Stomach smooth muscle (tissue), 2 donors: ENCODE results near the gene PRAC1.
A peak's percentile ranks its signal among the peaks of the same experiment; 100 is the strongest.

Experiments used
- H3K27ac ChIP-seq: one replicate; pipeline ENCODE4 v1.7.0; 2013; ENCODE audit warnings: mild to moderate bottlenecking, low read length, inconsistent platforms
- H3K27me3 ChIP-seq, 2 donors: one replicate each; pipeline ENCODE4 v1.7.0; 2013; ENCODE audit warnings: low read length in 2 of 2; ENCODE audit not compliant: insufficient read depth in 2 of 2, control insufficient read depth in 1 of 2
- H3K36me3 ChIP-seq, 2 donors: one replicate each; pipeline ENCODE4 v1.7.0; 2013; ENCODE audit warnings: low read length in 2 of 2; ENCODE audit not compliant: control insufficient read depth in 2 of 2, insufficient read depth in 2 of 2
- H3K4me1 ChIP-seq: one replicate; pipeline ENCODE4 v1.7.0; 2013; ENCODE audit warnings: low read length; ENCODE audit not compliant: control insufficient read depth, insufficient read depth
- H3K4me3 ChIP-seq, 2 donors: one replicate each; pipeline ENCODE4 v1.7.0; 2013; ENCODE audit warnings: low read length in 2 of 2
- H3K9ac ChIP-seq, 2 donors: one replicate each; pipeline ENCODE4 v1.7.0; 2013; ENCODE audit warnings: low read length in 2 of 2, mild to moderate bottlenecking in 1 of 2
- H3K9me3 ChIP-seq, 2 donors: one replicate each; pipeline ENCODE4 v1.7.0; 2013; ENCODE audit warnings: low read length in 2 of 2; ENCODE audit not compliant: control insufficient read depth in 2 of 2
- donor health status: healthy.
- donor health status: Pancreatic carcinoma.

Gene PRAC1

GRCh38 chr17:48725288-48726064 is 3.2 kb upstream of the PRAC1 start:
- Histone ChIP-seq H3K27me3 (peaks cover 91 to 100% of the 10 kb centered on the region in 2 donors), H3K4me1 (peaks cover 29% of the 10 kb centered on the region), H3K27ac (no peak overlapping the region), H3K4me3 (peak overlapping the region in 1 of 2 donors; percentile 29), H3K9ac (no peak overlapping the region), H3K36me3 (no peaks in the 10 kb centered on the region), H3K9me3 (no peaks in the 10 kb centered on the region)

- no peak overlapping the region for H3K27ac ChIP-seq
- peaks cover 91 to 100% of the 10 kb centered on the region in 2 donors for H3K27me3 ChIP-seq
- peak overlapping the region; percentile 17 to 29 for H3K4me3 ChIP-seq
- H3K4me1 ChIP-seq = peaks cover 31% of the 10 kb centered on the region
- no peaks in the 10 kb centered on the region for H3K9me3 ChIP-seq
- no peaks in the 10 kb centered on the region for H3K36me3 ChIP-seq
- H3K9ac ChIP-seq = no peak overlapping the region
These were observed 2.6 kb upstream of the PRAC1 start for GRCh38 chr17:48725004-48725287.

- peaks cover 31% of the 10 kb centered on the region for H3K4me1 ChIP-seq
- peak overlapping the region in 1 of 2 donors; percentile 7 for H3K9ac ChIP-seq
These were observed 2.1 kb upstream of the PRAC1 start for GRCh38 chr17:48724251-48725003.

GRCh38 chr17:48723423-48724250 is 1.3 kb upstream of the PRAC1 start:
- Histone ChIP-seq H3K4me1 (peaks cover 33% of the 10 kb centered on the region), H3K9me3 (no peaks in the 10 kb centered on the region), H3K36me3 (no peaks in the 10 kb centered on the region), H3K4me3 (peak overlapping the region in 1 of 2 donors; percentile 29), H3K27me3 (peaks cover 95 to 100% of the 10 kb centered on the region in 2 donors), H3K27ac (no peak overlapping the region), H3K9ac (no peak overlapping the region)

More at GRCh38 chr17:48724251-48725003, 2.1 kb upstream of the PRAC1 start:
- no peaks in the 10 kb centered on the region for H3K36me3 ChIP-seq
- peak overlapping the region; percentile 17 to 29 for H3K4me3 ChIP-seq
- peaks cover 90 to 100% of the 10 kb centered on the region in 2 donors for H3K27me3 ChIP-seq
- no peak overlapping the region for H3K27ac ChIP-seq
- H3K9me3 ChIP-seq = no peaks in the 10 kb centered on the region

- no peak within 1 kb of the TSS for H3K9ac ChIP-seq
- H3K27ac ChIP-seq = no peak within 1 kb of the TSS
- H3K9me3 ChIP-seq = no peaks in the 10 kb centered on the region
- H3K27me3 ChIP-seq = peaks cover 95 to 100% of the 10 kb centered on the region in 2 donors
- no peaks in the 10 kb centered on the region for H3K36me3 ChIP-seq
- H3K4me3 ChIP-seq = peak within 1 kb of the TSS in 1 of 2 donors; percentile 29
- peaks cover 27% of the 10 kb centered on the region for H3K4me1 ChIP-seq
These were observed 651 bp upstream of the PRAC1 start, which contains the start of gene PRAC2 for GRCh38 chr17:48722915-48723422. Gene PRAC2 (plus strand): TSS chr17:48723185. CDS start chr17:48724411, 1,226 bp downstream.

- Histone ChIP-seq H3K27me3 (peaks cover 88 to 99% of the 10 kb centered on the region in 2 donors), H3K27ac (no peak overlapping the region), H3K4me3 (no peak overlapping the region), H3K9me3 (no peaks in the 10 kb centered on the region), H3K36me3 (no peaks in the 10 kb centered on the region), H3K4me1 (peaks cover 22% of the 10 kb centered on the region), H3K9ac (no peak overlapping the region)
These were observed 1.3 kb downstream of the PRAC1 start for GRCh38 chr17:48721009-48721402.

- no peaks in the 10 kb centered on the region for H3K9me3 ChIP-seq
- no peak overlapping the region for H3K27ac ChIP-seq
- H3K27me3 ChIP-seq = peaks cover 86 to 97% of the 10 kb centered on the region in 2 donors
- H3K4me3 ChIP-seq = no peak overlapping the region
- H3K4me1 ChIP-seq = peaks cover 22% of the 10 kb centered on the region
- H3K9ac ChIP-seq = no peak overlapping the region
- H3K36me3 ChIP-seq = no peaks in the 10 kb centered on the region
These were observed 1.9 kb downstream of the PRAC1 start for GRCh38 chr17:48720266-48721008.

GRCh38 chr17:48719642-48720265 is 2.6 kb downstream of the PRAC1 start:
- Histone ChIP-seq H3K36me3 (no peaks in the 10 kb centered on the region), H3K4me1 (peaks cover 18% of the 10 kb centered on the region), H3K27me3 (peaks cover 80 to 96% of the 10 kb centered on the region in 2 donors), H3K4me3 (peak overlapping the region in 1 of 2 donors; percentile 29), H3K9me3 (no peaks in the 10 kb centered on the region), H3K9ac (no peak overlapping the region), H3K27ac (no peak overlapping the region)

GRCh38 chr17:48718761-48719641 is 3.3 kb downstream of the PRAC1 start:
- Histone ChIP-seq H3K9ac (no peak overlapping the region), H3K27ac (no peak overlapping the region), H3K4me1 (peaks cover 12% of the 10 kb centered on the region), H3K4me3 (peak overlapping the region in 1 of 2 donors; percentile 29), H3K9me3 (no peaks in the 10 kb centered on the region), H3K36me3 (no peaks in the 10 kb centered on the region), H3K27me3 (peaks cover 74 to 88% of the 10 kb centered on the region in 2 donors)
